Spinal cord (tissue), 10 donors: ENCODE results near the gene LLCFC1. TPM values are rescaled to one million over a fixed set of nuclear protein-coding genes. Genes with fewer than 3 reads are reported as not detected.

Experiments
- DNase-seq, 6 donors: peaks; one replicate each; pipeline versions ENCODE4 v3.0.0 to v3.0.0-alpha.2; 2013 to 2015; ENCODE audit warnings: low spot score in 6 of 6, low read depth in 4 of 6
- H3K27ac ChIP-seq: one replicate; pipeline ENCODE4 v1.5.1; 2013; ENCODE audit warnings: low read depth, low read length, control low read depth
- H3K27me3 ChIP-seq: one replicate; pipeline ENCODE4 v1.6.1; 2013; ENCODE audit warnings: low read length; ENCODE audit not compliant: control insufficient read depth, insufficient read depth
- H3K36me3 ChIP-seq: one replicate; pipeline ENCODE4 v1.6.1; 2013; ENCODE audit warnings: low read length; ENCODE audit not compliant: control insufficient read depth, insufficient read depth
- H3K4me1 ChIP-seq: one replicate; pipeline ENCODE4 v1.6.1; 2013; ENCODE audit warnings: low read length; ENCODE audit not compliant: control insufficient read depth, insufficient read depth
- H3K4me3 ChIP-seq: one replicate; pipeline ENCODE4 v1.5.1; 2013; ENCODE audit warnings: low read depth, low read length, control low read depth
- H3K9me3 ChIP-seq: one replicate; pipeline ENCODE4 v1.6.1; 2013; ENCODE audit warnings: low read length; ENCODE audit not compliant: control insufficient read depth, insufficient read depth
- WGBS: methylation state at CpG from one replicate; pipeline ENCODE4 v1.1.5; 2013; ENCODE audit warnings: missing lambda C conversion rate; ENCODE audit not compliant: insufficient coverage; 5-methylcytosine and 5-hydroxymethylcytosine counted together
- polyA plus RNA-seq, 2 donors: library from polyadenylated mRNA; unstranded; fragments of 120-200 nt; gene quantifications; one replicate each; pipeline ENCODE4 v1.2.1, GENCODE V29; 2013; ENCODE audit not compliant: insufficient read length in 2 of 2
- total RNA-seq, 2 donors: library from RNA; depleted of rRNA in 1 of 2; stranded (reverse); fragments of 120-200 nt in 1 of 2; fragments of >200 nt in 1 of 2; gene quantifications; one replicate each; pipeline versions ENCODE4 v1.2.3 to v1.2.4, GENCODE V29; 2013 to 2014
- donor health status: healthy.

The LLCFC1 gene
- total and polyA plus RNA-seq, 4 donors, result 0.38 TPM; not detected in 3

- no peaks in the 10 kb centered on the region for H3K4me1 ChIP-seq
- DNase-seq, result no peak
- H3K27me3 ChIP-seq, result no peaks in the 10 kb centered on the region
- no peak overlapping the region for H3K27ac ChIP-seq
- 69% methylated on average over 3 of the region's 3 CpGs for WGBS
- H3K9me3 ChIP-seq, result no peaks in the 10 kb centered on the region
- no peak overlapping the region for H3K4me3 ChIP-seq
- H3K36me3 ChIP-seq, result no peaks in the 10 kb centered on the region
Observed at GRCh38 chr7:142919656-142920055, 19.6 kb upstream of the LLCFC1 start.

- Histone ChIP-seq H3K36me3 (no peaks in the 10 kb centered on the region), H3K4me1 (no peaks in the 10 kb centered on the region), H3K4me3 (no peak overlapping the region), H3K27ac (no peak overlapping the region), H3K27me3 (no peaks in the 10 kb centered on the region), H3K9me3 (no peaks in the 10 kb centered on the region)
- DNase-seq, result no peak
- WGBS, result 0% methylated on average over 1 of the region's 2 CpGs
Observed at GRCh38 chr7:142923391-142923790, 15.9 kb upstream of the LLCFC1 start.

DNA sequence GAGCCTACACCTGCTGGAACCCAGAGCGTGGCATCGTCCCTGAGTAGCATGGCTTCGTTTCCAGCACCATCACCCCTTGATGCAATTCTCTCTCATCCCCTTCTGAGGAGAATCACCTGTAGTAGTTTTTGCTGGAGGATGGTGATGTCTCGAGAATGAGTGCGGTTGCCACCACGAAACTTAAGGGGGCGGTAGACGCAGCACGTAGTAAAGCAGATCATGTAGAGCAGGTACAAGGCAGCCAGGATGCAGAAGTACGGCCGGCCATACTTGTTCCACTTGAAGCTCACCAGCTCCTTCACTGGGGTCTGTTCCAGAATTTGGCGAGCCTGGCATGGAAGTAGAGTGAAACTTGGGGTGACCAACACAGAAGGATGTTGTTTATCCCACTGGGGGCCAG lies 13.9 kb upstream of the LLCFC1 start:
- H3K27ac ChIP-seq, result no peak overlapping the region
- no peaks in the 10 kb centered on the region for H3K9me3 ChIP-seq
- 45% methylated on average over 7 of the region's 12 CpGs for WGBS
- no peaks in the 10 kb centered on the region for H3K36me3 ChIP-seq
- no peaks in the 10 kb centered on the region for H3K27me3 ChIP-seq
- DNase-seq, result no peak
- no peaks in the 10 kb centered on the region for H3K4me1 ChIP-seq
- H3K4me3 ChIP-seq, result no peak overlapping the region

GRCh38 chr7:142927085-142927745 lies 12.1 kb upstream of the LLCFC1 start:
- Histone ChIP-seq H3K4me1 (no peaks in the 10 kb centered on the region), H3K4me3 (no peak overlapping the region), H3K9me3 (no peaks in the 10 kb centered on the region), H3K36me3 (no peaks in the 10 kb centered on the region), H3K27ac (no peak overlapping the region), H3K27me3 (no peaks in the 10 kb centered on the region)
- 65% methylated on average over 2 of the region's 7 CpGs for WGBS
- DNase-seq, result no peak

DNA sequence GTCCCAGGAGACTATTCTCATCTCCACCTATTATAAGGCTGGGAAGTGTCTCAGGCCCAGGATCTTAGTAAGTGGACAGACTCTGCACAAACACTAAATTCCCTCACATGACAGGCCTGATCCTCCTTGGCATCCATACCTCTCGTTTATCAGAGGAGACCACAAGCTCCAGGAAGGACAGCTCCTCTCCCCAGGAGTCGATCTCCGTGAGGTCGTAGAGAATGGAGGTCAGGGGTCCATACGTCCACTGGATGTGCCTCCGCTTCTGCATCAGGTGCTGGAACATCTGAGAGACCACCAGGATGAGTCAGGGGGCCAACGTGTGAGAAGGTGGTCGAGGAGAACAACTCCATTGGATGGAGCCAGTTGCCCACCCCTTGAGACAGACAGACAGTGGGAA lies 11.3 kb upstream of the LLCFC1 start:
- H3K27me3 ChIP-seq, result no peaks in the 10 kb centered on the region
- no peak for DNase-seq
- H3K4me1 ChIP-seq, result no peaks in the 10 kb centered on the region
- H3K27ac ChIP-seq, result no peak overlapping the region
- no peak overlapping the region for H3K4me3 ChIP-seq
- 79% methylated on average over 8 of the region's 8 CpGs for WGBS
- no peaks in the 10 kb centered on the region for H3K36me3 ChIP-seq
- no peaks in the 10 kb centered on the region for H3K9me3 ChIP-seq

DNA sequence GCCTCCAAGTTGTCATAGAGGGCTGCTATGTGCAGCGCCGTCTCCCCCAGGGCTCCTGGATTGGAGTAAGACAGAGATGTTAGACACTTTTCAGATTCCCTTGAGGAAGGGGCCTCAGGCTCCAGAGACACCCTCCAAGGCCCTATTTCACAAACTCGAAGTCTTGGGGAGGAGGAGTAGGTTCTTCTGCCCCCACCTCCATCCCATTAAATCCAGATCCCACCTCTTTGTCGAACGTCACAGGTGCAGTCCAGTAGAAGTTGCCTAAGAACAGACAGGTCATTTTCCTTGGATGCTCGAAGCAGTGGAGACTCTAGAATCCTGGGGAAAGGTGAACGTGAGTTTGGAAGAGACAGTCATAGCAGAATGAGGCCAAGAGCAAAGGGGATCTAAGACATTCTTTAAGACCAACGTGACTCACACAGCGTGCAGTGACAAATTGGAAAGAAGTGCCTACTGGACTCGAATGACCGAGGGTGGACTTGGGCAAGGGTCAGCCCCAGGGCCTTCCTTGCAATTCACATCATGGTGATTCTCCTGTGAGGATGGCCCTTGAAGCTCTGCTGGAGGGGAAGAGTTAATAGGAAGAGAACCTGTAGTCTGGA lies 9.1 kb upstream of the LLCFC1 start:
- Histone ChIP-seq H3K9me3 (no peaks in the 10 kb centered on the region), H3K27me3 (no peaks in the 10 kb centered on the region), H3K36me3 (no peaks in the 10 kb centered on the region), H3K27ac (no peak overlapping the region), H3K4me3 (no peak overlapping the region), H3K4me1 (no peaks in the 10 kb centered on the region)
- DNase-seq, result no peak
- WGBS, result 98% methylated on average over 6 of the region's 11 CpGs

GRCh38 chr7:142932386-142933091 lies 6.7 kb upstream of the LLCFC1 start:
- no peak for DNase-seq
- H3K9me3 ChIP-seq, result no peaks in the 10 kb centered on the region
- 75% methylated on average over 5 of the region's 5 CpGs for WGBS

DNA sequence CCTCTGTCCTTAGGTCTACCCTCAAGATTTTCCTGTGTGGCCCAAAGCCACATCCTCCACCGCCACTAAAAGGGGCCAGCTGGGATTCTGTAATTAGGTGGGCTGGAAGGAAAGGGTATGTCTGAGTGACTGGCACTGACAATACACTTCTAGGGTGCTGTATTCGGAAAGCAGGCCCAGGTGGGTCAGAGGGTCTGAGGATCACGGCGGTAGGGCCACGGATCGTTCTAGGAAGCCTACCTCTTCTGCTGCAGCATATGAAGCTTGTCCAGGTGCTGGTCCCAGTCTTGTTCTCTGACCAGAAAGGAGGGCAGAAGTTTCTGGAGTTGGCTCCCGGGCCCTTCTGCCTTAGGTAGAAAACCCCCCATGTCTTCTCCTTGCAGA lies 6.2 kb upstream of the LLCFC1 start:
- H3K36me3 ChIP-seq, result no peaks in the 10 kb centered on the region
- no peaks in the 10 kb centered on the region for H3K4me1 ChIP-seq
- no peaks in the 10 kb centered on the region for H3K27me3 ChIP-seq
- DNase-seq, result no peak
- no peaks in the 10 kb centered on the region for H3K9me3 ChIP-seq
- H3K27ac ChIP-seq, result no peak overlapping the region
- WGBS, result 92% methylated on average over 6 of the region's 7 CpGs
- no peak overlapping the region for H3K4me3 ChIP-seq

More at GRCh38 chr7:142932386-142933091, 6.7 kb upstream of the LLCFC1 start:
- no peak overlapping the region for H3K27ac ChIP-seq
- H3K4me1 ChIP-seq, result no peaks in the 10 kb centered on the region
- no peaks in the 10 kb centered on the region for H3K27me3 ChIP-seq
- no peak overlapping the region for H3K4me3 ChIP-seq
- H3K36me3 ChIP-seq, result no peaks in the 10 kb centered on the region

DNA sequence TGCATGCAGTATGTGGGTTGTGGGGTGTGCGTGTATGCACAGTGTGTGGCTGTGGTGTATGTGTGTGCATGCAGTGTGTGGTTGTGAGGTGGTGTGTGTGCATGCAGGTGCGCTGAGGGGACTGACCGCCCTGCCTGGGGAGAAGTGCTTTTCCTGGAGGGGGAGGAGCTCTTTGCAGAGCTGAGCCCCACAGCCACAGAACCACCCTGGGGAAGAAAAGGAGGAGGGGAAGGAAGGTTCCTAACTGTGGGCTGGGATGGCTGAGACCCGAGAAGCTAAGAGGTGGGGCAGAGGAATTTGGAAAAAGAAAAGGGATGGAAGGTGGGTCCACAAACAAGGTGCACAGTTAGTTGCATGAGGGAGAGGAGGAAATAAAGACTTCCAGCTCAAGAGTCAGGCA lies 5.7 kb upstream of the LLCFC1 start, which contains the start of gene TRPV5:
Gene TRPV5 (minus strand): TSS at position 123 of the 400 bp plus-strand sequence. CDS start 287 bp downstream, outside the sequence.
- DNase-seq, result no peak
- Histone ChIP-seq H3K27ac (no peak within 1 kb of the TSS), H3K27me3 (no peaks in the 10 kb centered on the region), H3K4me3 (no peak within 1 kb of the TSS), H3K9me3 (no peaks in the 10 kb centered on the region), H3K36me3 (no peaks in the 10 kb centered on the region), H3K4me1 (no peaks in the 10 kb centered on the region)
- WGBS, result 72% methylated on average over 4 of the region's 4 CpGs
